22Rv1 (cell line): ENCODE data around the gene FEN1.
A peak's percentile ranks its signal among the peaks of the same experiment; 100 is the strongest.

Experiments used
- H3K27ac ChIP-seq: fragments of 450-650 bp; 2 replicates; pipeline ENCODE4 v1.5.1; 2017
- CTCF ChIP-seq: fragments of 450-650 bp; IDR thresholded peaks from 2 replicates; pipeline ENCODE4 v1.5.1; 2017; ENCODE audit warnings: mild to moderate bottlenecking
- ZFX ChIP-seq: fragments of 450-650 bp; IDR thresholded peaks from 2 replicates; pipeline ENCODE4 v1.6.1; 2017; ENCODE audit warnings: antibody characterized with exemption, borderline replicate concordance

The FEN1 gene

GRCh38 chr11:61753672-61754071, 39.0 kb upstream of the FEN1 start:
- TF ChIP-seq CTCF, result no peak
- H3K27ac ChIP-seq, result peak overlapping the region; percentile 91; the same call in 1 of the 2 replicates

GRCh38 chr11:61754534-61755482, 37.9 kb upstream of the FEN1 start:
- TF ChIP-seq ZFX, result no peak
- no peak for TF ChIP-seq CTCF
- H3K27ac ChIP-seq, result peak overlapping the region; percentile 91

DNA sequence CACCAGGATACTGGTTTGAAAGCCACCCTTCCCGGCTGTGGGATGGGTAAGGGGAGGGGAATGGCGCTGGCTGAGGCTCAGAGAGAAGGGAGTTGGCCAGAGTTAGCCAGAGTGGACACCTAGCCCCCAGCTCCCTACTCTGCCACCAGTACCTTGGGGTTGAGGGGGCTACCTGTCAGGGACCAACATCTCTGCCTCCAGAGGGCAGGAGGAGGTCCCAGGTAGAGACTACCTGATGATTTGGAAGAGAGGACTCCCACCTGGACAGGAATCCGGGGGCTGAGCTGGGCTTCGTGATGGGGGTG, 36.6 kb upstream of the FEN1 start:
- no peak for TF ChIP-seq CTCF
- H3K27ac ChIP-seq, result peak overlapping the region; percentile 91

DNA sequence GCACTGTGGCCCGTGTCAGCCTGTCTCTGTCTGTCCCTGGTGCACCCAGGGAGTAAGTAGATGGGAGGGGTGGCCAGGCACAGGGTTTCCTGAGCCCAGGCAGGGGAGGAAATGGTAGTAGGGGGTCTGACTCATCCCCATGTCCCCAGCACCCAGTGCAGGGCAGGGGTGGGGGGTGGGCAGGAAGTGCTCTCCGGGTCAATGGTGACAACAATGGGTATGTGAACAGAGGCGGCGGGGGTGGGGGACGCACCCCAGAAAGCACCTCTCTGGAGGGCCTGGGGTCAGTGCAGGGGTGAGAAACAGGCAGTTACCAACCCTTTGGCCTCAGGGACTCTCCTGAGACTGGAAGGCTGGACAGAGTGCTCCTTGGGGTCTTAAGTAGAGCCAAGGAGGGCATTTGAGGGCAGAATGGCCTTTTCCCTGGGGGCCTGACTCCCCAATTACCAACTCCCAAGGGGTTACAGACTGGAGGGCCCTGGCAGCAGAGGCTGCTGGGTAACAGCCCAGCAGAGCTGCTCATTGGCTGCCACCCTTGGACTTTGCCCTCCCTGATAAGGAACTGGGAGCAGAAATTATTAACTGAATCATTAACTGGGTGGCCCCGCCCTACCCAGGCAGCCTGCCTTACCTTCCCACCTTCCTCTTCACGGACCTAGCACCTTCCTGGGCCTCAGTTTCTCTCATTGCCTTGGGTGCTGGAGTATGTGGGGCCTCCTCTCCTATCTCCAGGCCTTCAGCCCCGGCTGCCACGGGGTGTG, 36.1 kb upstream of the FEN1 start:
- peak overlapping the region; percentile 91 for H3K27ac ChIP-seq
- TF ChIP-seq ZFX (no peak), CTCF (no peak)

- H3K27ac ChIP-seq, result peak overlapping the region; percentile 91
- TF ChIP-seq ZFX, result no peak
These were observed 35.4 kb upstream of the FEN1 start for GRCh38 chr11:61757213-61757862.

- no peak overlapping the region for H3K27ac ChIP-seq
These were observed 31.8 kb upstream of the FEN1 start for GRCh38 chr11:61760946-61761345.

More at GRCh38 chr11:61760946-61761345, 31.8 kb upstream of the FEN1 start:
- no peak for TF ChIP-seq ZFX
- no peak for TF ChIP-seq CTCF
